Parietal lobe (tissue), 1 donor: Measurements from ENCODE around the gene ERGIC2. TPM values are rescaled to one million over a fixed set of nuclear protein-coding genes. Genes with fewer than 3 reads are reported as not detected.

Experiments
- total RNA-seq: library from RNA; depleted of rRNA; stranded (reverse); fragments of >200 nt; gene quantifications from one replicate; pipeline ENCODE4 v1.2.3, GENCODE V29; 2014

Gene ERGIC2, protein sequence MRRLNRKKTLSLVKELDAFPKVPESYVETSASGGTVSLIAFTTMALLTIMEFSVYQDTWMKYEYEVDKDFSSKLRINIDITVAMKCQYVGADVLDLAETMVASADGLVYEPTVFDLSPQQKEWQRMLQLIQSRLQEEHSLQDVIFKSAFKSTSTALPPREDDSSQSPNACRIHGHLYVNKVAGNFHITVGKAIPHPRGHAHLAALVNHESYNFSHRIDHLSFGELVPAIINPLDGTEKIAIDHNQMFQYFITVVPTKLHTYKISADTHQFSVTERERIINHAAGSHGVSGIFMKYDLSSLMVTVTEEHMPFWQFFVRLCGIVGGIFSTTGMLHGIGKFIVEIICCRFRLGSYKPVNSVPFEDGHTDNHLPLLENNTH
- total RNA-seq: 46.6 TPM

DNA sequence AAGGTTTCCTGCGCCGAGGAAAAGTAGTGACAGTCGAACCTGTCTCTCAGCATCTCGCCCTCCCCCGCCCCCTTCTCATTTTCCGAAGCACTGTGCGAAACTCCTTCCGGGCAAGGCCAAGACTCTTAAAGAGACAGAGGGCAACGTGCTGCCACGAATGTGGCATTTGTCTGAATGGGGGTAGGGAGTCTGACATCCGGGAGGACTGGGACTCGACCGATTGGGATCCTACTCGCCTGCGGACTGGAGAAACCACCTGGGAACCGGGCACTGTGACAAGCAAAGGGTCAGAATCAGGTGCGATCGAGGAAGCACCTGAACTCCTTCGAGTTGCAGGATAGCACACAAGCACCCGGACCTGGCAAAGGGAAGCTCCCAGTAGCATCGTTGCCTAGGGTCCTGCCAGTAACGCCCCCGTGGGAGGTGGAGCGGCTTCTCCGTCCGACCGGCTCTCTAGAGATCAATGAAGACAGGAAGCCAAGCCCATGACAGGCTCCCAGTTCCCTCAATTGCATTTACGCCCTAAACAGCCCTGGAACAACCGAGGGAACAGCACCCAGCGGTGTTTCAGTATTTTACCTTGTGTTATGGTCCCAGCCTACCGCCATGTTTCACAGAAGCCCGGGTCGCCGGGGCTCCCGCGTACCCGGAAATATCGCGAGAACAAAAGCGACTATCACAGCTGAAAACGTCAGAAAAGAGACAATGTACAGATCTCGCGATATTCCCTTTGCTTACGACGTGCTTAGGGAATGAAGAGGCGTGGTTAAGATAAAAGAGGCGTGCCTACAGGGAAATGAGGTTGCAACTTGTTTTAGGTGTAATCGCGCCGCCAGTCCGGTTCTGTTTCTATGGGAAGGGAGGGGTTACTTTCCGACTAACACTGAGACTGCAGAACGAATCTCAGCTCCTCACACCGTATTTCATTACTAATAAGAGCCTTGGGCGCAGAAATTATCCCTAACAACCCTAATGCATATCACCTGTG, at the start of gene ERGIC2:
TSS of gene ERGIC2 (minus strand) at position 637 of the 988 bp plus-strand sequence. CDS start 9,539 bp downstream, outside the sequence.

Other genes with a start within 250 kb of the ERGIC2 start
- 37.9 TPM for gene FAR2, start 231.9 kb downstream of the ERGIC2 start, total RNA-seq
- gene OVCH1, start 116.5 kb upstream of the ERGIC2 start, total RNA-seq: 2.5 TPM